Measurements from ENCODE around the gene PRPF18.

The PRPF18 gene

DNA sequence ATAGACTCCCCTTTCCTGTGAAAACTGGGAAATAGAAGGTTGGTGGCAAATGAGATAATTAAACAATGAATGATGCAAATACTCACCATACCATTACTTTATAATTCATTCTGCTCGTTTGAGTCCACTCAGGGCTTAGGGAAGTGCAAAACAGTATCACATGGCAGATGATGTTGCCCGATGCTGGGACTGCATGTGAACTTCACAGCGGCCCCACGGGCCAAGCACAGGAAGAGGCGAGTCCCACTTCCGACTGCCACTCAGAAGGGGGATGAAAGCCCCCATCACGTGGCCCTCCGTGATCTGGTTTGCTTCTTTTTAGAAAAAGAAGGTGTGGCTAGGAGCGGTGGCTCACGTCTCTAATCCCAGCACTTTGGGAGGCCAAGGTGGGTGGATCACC, 71.5 kb downstream of the PRPF18 start:
- ATAC-seq (ENCODE audit: insufficient read depth, low read depth) (no peak), DNase-seq (no peak)
- no peak overlapping the region for H3K9ac ChIP-seq (ENCODE audit: low read depth, low read length)
- H3K4me3 ChIP-seq (ENCODE audit: low read depth in 1 of 2, low read length in 2 of 2), result no peak overlapping the region
- peaks cover 87% of the 10 kb centered on the region for H3K36me3 ChIP-seq (ENCODE audit: insufficient read depth, low read length)
- no peak overlapping the region for H3K27ac ChIP-seq (ENCODE audit: low read length)
- H3K9me3 ChIP-seq (ENCODE audit: insufficient read depth, low read length, severe bottlenecking), result no peaks in the 10 kb centered on the region
- no peak overlapping the region for H2AFZ ChIP-seq (ENCODE audit: low read depth, low read length)
- TF ChIP-seq CTCF (IDR thresholded peaks at IDR 0.05; ENCODE audit: borderline replicate concordance, extremely low read depth, low read length, poor library complexity, severe bottlenecking), result no peak
- no peak for TF ChIP-seq EZH2 (IDR thresholded peaks at IDR 0.05; ENCODE audit: borderline replicate concordance, low read depth, low read length, severe bottlenecking)
- H3K79me2 ChIP-seq (ENCODE audit: insufficient read depth, low read length), result no peaks in the 10 kb centered on the region
- no peak overlapping the region for H3K4me2 ChIP-seq (ENCODE audit: insufficient read depth, low read length)
- no peaks in the 10 kb centered on the region; the same call in 1 of the 2 replicates for H4K20me1 ChIP-seq (ENCODE audit: insufficient read depth, low read length)
- H3K27me3 ChIP-seq (ENCODE audit: insufficient read depth, low read length, poor library complexity), result no peaks in the 10 kb centered on the region
- peaks cover 7% of the 10 kb centered on the region for H3K4me1 ChIP-seq (ENCODE audit: insufficient read depth, low read length)

- no peak overlapping the region for H3K4me2 ChIP-seq (ENCODE audit: insufficient read depth, low read length)
- H2AFZ ChIP-seq (ENCODE audit: low read depth, low read length), result no peak overlapping the region
- TF ChIP-seq CTCF (IDR thresholded peaks at IDR 0.05; ENCODE audit: borderline replicate concordance, extremely low read depth, low read length, poor library complexity, severe bottlenecking) (no peak), EZH2 (IDR thresholded peaks at IDR 0.05; ENCODE audit: borderline replicate concordance, low read depth, low read length, severe bottlenecking) (no peak)
- H3K27ac ChIP-seq (ENCODE audit: low read length), result no peak overlapping the region
- no peak overlapping the region for H3K4me3 ChIP-seq (ENCODE audit: low read depth in 1 of 2, low read length in 2 of 2)
- no peaks in the 10 kb centered on the region for H3K79me2 ChIP-seq (ENCODE audit: insufficient read depth, low read length)
- peaks cover 87% of the 10 kb centered on the region for H3K36me3 ChIP-seq (ENCODE audit: insufficient read depth, low read length)
- no peak overlapping the region for H3K9ac ChIP-seq (ENCODE audit: low read depth, low read length)
- ATAC-seq (ENCODE audit: insufficient read depth, low read depth) (no peak), DNase-seq (no peak)
- H4K20me1 ChIP-seq (ENCODE audit: insufficient read depth, low read length), result no peaks in the 10 kb centered on the region; the same call in 1 of the 2 replicates
- no peaks in the 10 kb centered on the region for H3K9me3 ChIP-seq (ENCODE audit: insufficient read depth, low read length, severe bottlenecking)
- no peaks in the 10 kb centered on the region for H3K27me3 ChIP-seq (ENCODE audit: insufficient read depth, low read length, poor library complexity)
- H3K4me1 ChIP-seq (ENCODE audit: insufficient read depth, low read length), result peaks cover 7% of the 10 kb centered on the region
Measured at GRCh38 chr10:13658871-13659685, 72.3 kb downstream of the PRPF18 start.

GRCh38 chr10:13659887-13660550, 73.3 kb downstream of the PRPF18 start:
- no peak overlapping the region for H2AFZ ChIP-seq (ENCODE audit: low read depth, low read length)
- peak overlapping the region; percentile 64 for H3K27ac ChIP-seq (ENCODE audit: low read length)
- DNase-seq (peak; percentile 64), ATAC-seq (ENCODE audit: insufficient read depth, low read depth) (peak; percentile 72)
- no peak overlapping the region for H3K4me2 ChIP-seq (ENCODE audit: insufficient read depth, low read length)
- H3K27me3 ChIP-seq (ENCODE audit: insufficient read depth, low read length, poor library complexity), result no peaks in the 10 kb centered on the region
- H3K36me3 ChIP-seq (ENCODE audit: insufficient read depth, low read length), result peaks cover 80% of the 10 kb centered on the region
- no peaks in the 10 kb centered on the region; the same call in 1 of the 2 replicates for H4K20me1 ChIP-seq (ENCODE audit: insufficient read depth, low read length)
- no peaks in the 10 kb centered on the region for H3K9me3 ChIP-seq (ENCODE audit: insufficient read depth, low read length, severe bottlenecking)
- H3K79me2 ChIP-seq (ENCODE audit: insufficient read depth, low read length), result no peaks in the 10 kb centered on the region
- no peak overlapping the region for H3K9ac ChIP-seq (ENCODE audit: low read depth, low read length)
- peaks cover 7% of the 10 kb centered on the region for H3K4me1 ChIP-seq (ENCODE audit: insufficient read depth, low read length)
- TF ChIP-seq CTCF (IDR thresholded peaks at IDR 0.05; ENCODE audit: borderline replicate concordance, extremely low read depth, low read length, poor library complexity, severe bottlenecking), result peak; percentile 93
- TF ChIP-seq EZH2 (IDR thresholded peaks at IDR 0.05; ENCODE audit: borderline replicate concordance, low read depth, low read length, severe bottlenecking), result no peak
- H3K4me3 ChIP-seq (ENCODE audit: low read depth in 1 of 2, low read length in 2 of 2), result no peak overlapping the region

Data from DND-41 (cell line).